CD14-positive monocyte (primary cell): ENCODE data around the gene KIF16B. TPM values are rescaled to one million over a fixed set of nuclear protein-coding genes. Genes with fewer than 3 reads are reported as not detected.
A peak's percentile ranks its signal among the peaks of the same experiment; 100 is the strongest.

Experiments
- DNase-seq, 3 donors: peaks; one replicate each; pipeline ENCODE4 v3.0.0-alpha.2; 2011 to 2022
- H2AFZ ChIP-seq: 2 replicates; pipeline ENCODE4 v1.6.0; 2012; ENCODE audit warnings: mild to moderate bottlenecking, low read depth, low read length, inconsistent platforms; ENCODE audit not compliant: insufficient read depth, poor library complexity, severe bottlenecking
- H3K27ac ChIP-seq, 2 donors: 1 replicate in 1 of 2; 2 replicates in 1 of 2; pipeline ENCODE4 v1.5.1; 2012 to 2013; ENCODE audit warnings: low read length in 2 of 2, control low read depth in 1 of 2, inconsistent platforms in 1 of 2, low read depth in 1 of 2, mild to moderate bottlenecking in 1 of 2
- H3K27me3 ChIP-seq, 2 donors: one replicate each; pipeline versions ENCODE4 v1.6.0 to v1.6.1; 2011 to 2013; ENCODE audit warnings: low read length in 2 of 2; ENCODE audit not compliant: control insufficient read depth in 2 of 2, insufficient read depth in 2 of 2
- H3K36me3 ChIP-seq, 2 donors: replicated peaks in 1 of 2; 1 replicate in 1 of 2; 2 replicates in 1 of 2; pipeline versions ENCODE4 v1.5.1 to v1.6.1; 2012 to 2013; ENCODE audit warnings: low read length in 2 of 2, control low read depth in 1 of 2, inconsistent platforms in 1 of 2, mild to moderate bottlenecking in 1 of 2; ENCODE audit not compliant: insufficient read depth in 2 of 2, control insufficient read depth in 1 of 2
- H3K4me1 ChIP-seq, 2 donors: 1 replicate in 1 of 2; 2 replicates in 1 of 2; pipeline versions ENCODE4 v1.5.1 to v1.6.1; 2012 to 2013; ENCODE audit warnings: low read length in 2 of 2, control low read depth in 1 of 2, inconsistent platforms in 1 of 2, mild to moderate bottlenecking in 1 of 2, moderate library complexity in 1 of 2; ENCODE audit not compliant: insufficient read depth in 2 of 2, control insufficient read depth in 1 of 2
- H3K4me2 ChIP-seq: replicated peaks from 2 replicates; pipeline ENCODE3; 2012; ENCODE audit warnings: low read length, moderate library complexity, mild to moderate bottlenecking; ENCODE audit not compliant: poor library complexity, severe bottlenecking; ENCODE audit errors: extremely low read depth
- H3K4me3 ChIP-seq, 3 experiments: fragments of 200-600 bp in 1 of 3; sonication (generic) in 1 of 3; replicated peaks in 1 of 3; 1 replicate in 2 of 3; 2 replicates in 1 of 3; pipeline ENCODE4 v1.5.1; 2011 to 2013; ENCODE audit warnings: low read length in 3 of 3, mild to moderate bottlenecking in 3 of 3, control low read depth in 2 of 3, low read depth in 2 of 3, inconsistent platforms in 1 of 3, moderate library complexity in 1 of 3
- H3K79me2 ChIP-seq: 2 replicates; pipeline ENCODE4 v1.6.0; 2012; ENCODE audit warnings: mild to moderate bottlenecking, control low read depth, inconsistent platforms, low read length, moderate library complexity; ENCODE audit not compliant: insufficient read depth
- H3K9ac ChIP-seq: 2 replicates; pipeline ENCODE4 v1.6.0; 2017; ENCODE audit warnings: low read length, mild to moderate bottlenecking; ENCODE audit not compliant: insufficient read depth, poor library complexity, severe bottlenecking
- H3K9me3 ChIP-seq, 2 donors: replicated peaks in 1 of 2; 1 replicate in 1 of 2; 2 replicates in 1 of 2; pipeline versions ENCODE4 v1.5.1 to v1.6.1; 2012 to 2013; ENCODE audit warnings: low read length in 2 of 2, control low read depth in 1 of 2; ENCODE audit not compliant: control insufficient read depth in 1 of 2, insufficient read depth in 1 of 2
- H4K20me1 ChIP-seq: 2 replicates; pipeline ENCODE4 v1.6.0; 2012; ENCODE audit warnings: mild to moderate bottlenecking, low read length, control low read depth, moderate library complexity; ENCODE audit not compliant: insufficient read depth
- H3K27ac Mint-ChIP-seq, 7 donors: one replicate each; pipeline ENCODE4 v1.8.0; 2020; ENCODE audit warnings: mild to moderate bottlenecking in 7 of 7, mixed read lengths in 7 of 7, moderate library complexity in 6 of 7, inconsistent platforms in 2 of 7
- H3K27me3 Mint-ChIP-seq, 3 donors: one replicate each; pipeline ENCODE4 v1.8.0; 2021 to 2022; ENCODE audit warnings: low read depth in 3 of 3, mild to moderate bottlenecking in 3 of 3, mixed read lengths in 3 of 3, moderate library complexity in 3 of 3, inconsistent platforms in 1 of 3
- H3K36me3 Mint-ChIP-seq, 2 donors: one replicate each; pipeline ENCODE4 v1.8.0; 2020; ENCODE audit warnings: mixed read lengths in 2 of 2, inconsistent platforms in 1 of 2, mild to moderate bottlenecking in 1 of 2
- H3K4me1 Mint-ChIP-seq: one replicate; pipeline ENCODE4 v1.8.0; 2020; ENCODE audit warnings: mild to moderate bottlenecking, mixed read lengths
- H3K4me3 Mint-ChIP-seq, 2 donors: one replicate each; pipeline ENCODE4 v1.8.0; 2020; ENCODE audit warnings: mild to moderate bottlenecking in 2 of 2, mixed read lengths in 2 of 2, moderate library complexity in 1 of 2
- H3K9me3 Mint-ChIP-seq, 7 donors: one replicate each; pipeline ENCODE4 v1.8.0; 2020 to 2022; ENCODE audit warnings: mixed read lengths in 7 of 7, mild to moderate bottlenecking in 6 of 7, moderate library complexity in 6 of 7, inconsistent platforms in 2 of 7
- WGBS: methylation state at CpG from one replicate; pipeline ENCODE4 v1.1.5; 2013; ENCODE audit warnings: missing lambda C conversion rate; ENCODE audit not compliant: insufficient coverage; 5-methylcytosine and 5-hydroxymethylcytosine counted together
- intact Hi-C, 2 donors: fragments of 100-400 bp; cut with micrococcal nuclease; formaldehyde crosslinking; loops; one replicate each; pipeline versions ENCODE4 v1.15.0 to v1.15.1; 2023
- polyA plus RNA-seq, 3 donors: library from polyadenylated mRNA; depleted of rRNA in 1 of 3; unstranded in 2 of 3; stranded (reverse) in 1 of 3; fragments of 300-500 nt in 2 of 3; fragments of >200 nt in 1 of 3; fragmentation: Illumina TruSeq in 2 of 3; gene quantifications; 1 replicate in 2 of 3; 2 replicates in 1 of 3; pipeline ENCODE4 v1.2.3, GENCODE V29; 2012 to 2021
- TF ChIP-seq, protein P1 (sequence below): fragments of 200-600 bp; IDR thresholded peaks from one replicate; pipeline ENCODE4 v1.8.0; 2022; ENCODE audit warnings: antibody characterized with exemption, mild to moderate bottlenecking

The KIF16B gene
- polyA plus RNA-seq, 3 donors, result 0.89 to 2.9 (median 2.8) TPM

GRCh38 chr20:16351415-16351814 is 221.8 kb downstream of the KIF16B start:
- H3K4me3 ChIP-seq, result no peak overlapping the region
- H4K20me1 ChIP-seq, result no peaks in the 10 kb centered on the region
- peak overlapping the region in 1 of 7 donors; percentile 58 for H3K27ac Mint-ChIP-seq
- H3K4me2 ChIP-seq, result no peak overlapping the region
- no peaks in the 10 kb centered on the region for H3K4me1 ChIP-seq
- no peaks in the 10 kb centered on the region for H3K79me2 ChIP-seq
- no peak overlapping the region for H3K27ac ChIP-seq
- no peak overlapping the region for H3K4me3 Mint-ChIP-seq
- no peak overlapping the region for H3K9ac ChIP-seq
- H3K9me3 Mint-ChIP-seq, result peaks cover 0 to 1% (median 0%) of the 10 kb centered on the region in 7 donors
- peaks cover 0 to 2% (median 0%) of the 10 kb centered on the region in 3 donors for H3K27me3 Mint-ChIP-seq
- H2AFZ ChIP-seq, result no peak overlapping the region
- no peaks in the 10 kb centered on the region for H3K4me1 Mint-ChIP-seq
- TF ChIP-seq, protein P1, sequence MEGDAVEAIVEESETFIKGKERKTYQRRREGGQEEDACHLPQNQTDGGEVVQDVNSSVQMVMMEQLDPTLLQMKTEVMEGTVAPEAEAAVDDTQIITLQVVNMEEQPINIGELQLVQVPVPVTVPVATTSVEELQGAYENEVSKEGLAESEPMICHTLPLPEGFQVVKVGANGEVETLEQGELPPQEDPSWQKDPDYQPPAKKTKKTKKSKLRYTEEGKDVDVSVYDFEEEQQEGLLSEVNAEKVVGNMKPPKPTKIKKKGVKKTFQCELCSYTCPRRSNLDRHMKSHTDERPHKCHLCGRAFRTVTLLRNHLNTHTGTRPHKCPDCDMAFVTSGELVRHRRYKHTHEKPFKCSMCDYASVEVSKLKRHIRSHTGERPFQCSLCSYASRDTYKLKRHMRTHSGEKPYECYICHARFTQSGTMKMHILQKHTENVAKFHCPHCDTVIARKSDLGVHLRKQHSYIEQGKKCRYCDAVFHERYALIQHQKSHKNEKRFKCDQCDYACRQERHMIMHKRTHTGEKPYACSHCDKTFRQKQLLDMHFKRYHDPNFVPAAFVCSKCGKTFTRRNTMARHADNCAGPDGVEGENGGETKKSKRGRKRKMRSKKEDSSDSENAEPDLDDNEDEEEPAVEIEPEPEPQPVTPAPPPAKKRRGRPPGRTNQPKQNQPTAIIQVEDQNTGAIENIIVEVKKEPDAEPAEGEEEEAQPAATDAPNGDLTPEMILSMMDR, result no peak
- H3K27me3 ChIP-seq, result no peaks in the 10 kb centered on the region
- WGBS, result 97% methylated on average over 7 of the region's 9 CpGs
- peaks cover 0 to 1% of the 10 kb centered on the region in 2 donors for H3K36me3 Mint-ChIP-seq
- no peak for DNase-seq
- no peaks in the 10 kb centered on the region for H3K36me3 ChIP-seq
- no peaks in the 10 kb centered on the region for H3K9me3 ChIP-seq
- intact Hi-C loops, result no loop called here

DNA sequence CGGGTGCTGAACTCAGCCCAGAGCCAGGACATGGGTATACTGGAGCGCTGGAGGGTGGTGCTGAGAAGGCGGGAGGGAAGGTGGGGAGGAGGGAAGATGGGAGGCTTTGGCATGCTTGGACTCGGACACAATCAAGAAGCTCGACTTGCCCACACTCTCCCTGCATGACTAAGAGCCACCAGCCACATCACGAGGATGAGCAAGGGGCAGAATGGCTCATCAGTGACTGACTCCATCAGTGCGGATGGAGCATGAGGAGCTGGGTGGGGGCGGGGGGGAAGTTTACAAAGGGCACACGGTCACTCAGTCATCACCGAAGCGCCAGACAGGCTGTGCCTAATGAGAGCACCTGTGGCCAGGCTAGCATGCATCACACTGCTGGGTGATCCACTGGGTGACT is 222.8 kb downstream of the KIF16B start:
- Histone ChIP-seq H3K4me3 (no peak overlapping the region), H3K27me3 (no peaks in the 10 kb centered on the region), H3K9me3 (no peaks in the 10 kb centered on the region), H2AFZ (no peak overlapping the region), H3K4me1 (no peaks in the 10 kb centered on the region), H3K79me2 (no peaks in the 10 kb centered on the region), H3K36me3 (no peaks in the 10 kb centered on the region), H3K4me2 (no peak overlapping the region), H4K20me1 (no peaks in the 10 kb centered on the region), H3K27ac (no peak overlapping the region), H3K9ac (no peak overlapping the region)
- H3K27ac Mint-ChIP-seq, result peak overlapping the region in 1 of 7 donors; percentile 48
- H3K9me3 Mint-ChIP-seq, result peaks cover 0 to 1% (median 0%) of the 10 kb centered on the region in 7 donors
- intact Hi-C loops, result no loop called here
- H3K4me3 Mint-ChIP-seq, result no peak overlapping the region
- TF ChIP-seq, protein P1, result no peak
- DNase-seq, result no peak
- peaks cover 0 to 2% (median 0%) of the 10 kb centered on the region in 3 donors for H3K27me3 Mint-ChIP-seq
- H3K4me1 Mint-ChIP-seq, result no peaks in the 10 kb centered on the region
- whole genome bisulfite sequencing, result 100% methylated on average over 6 of the region's 11 CpGs
- peaks cover 0 to 1% of the 10 kb centered on the region in 2 donors for H3K36me3 Mint-ChIP-seq
